DMS53 treated with DMSO at 0.1 percent for 48 hours (cell line): Measurements from ENCODE around the gene ANGPT4.
"Not testable (repeated sequence)": the region's sequence is repeated elsewhere in the genome, so short reads cannot be mapped to it uniquely, and the experiment has no call there.

Experiments used
- DNase-seq: peaks from one replicate; lab custom pipeline; 2025; ENCODE audit not compliant: unreplicated experiment; lab: John Stamatoyannopoulos, UW

The ANGPT4 gene

DNA sequence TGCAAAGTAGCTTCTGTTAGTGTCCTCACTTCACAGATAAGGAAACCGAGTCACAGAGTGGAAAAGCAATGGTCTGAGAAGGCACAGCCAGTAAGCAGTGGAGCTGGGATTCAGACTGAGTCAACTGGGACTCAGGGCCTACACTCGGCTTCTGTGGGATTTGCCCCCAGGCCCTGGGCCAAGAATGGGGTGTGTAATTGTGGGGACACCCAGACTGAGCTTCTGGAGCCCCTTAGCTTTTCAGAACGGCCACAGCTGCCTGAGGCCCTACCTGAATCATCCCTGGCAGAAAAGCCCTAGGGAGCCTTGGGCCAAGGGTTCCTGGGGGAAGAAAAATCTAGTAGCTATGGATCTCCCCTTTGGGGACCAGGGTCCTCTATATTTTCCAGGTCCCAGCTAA lies 6.5 kb downstream of the ANGPT4 start:
- no peak for DNase-seq

DNA sequence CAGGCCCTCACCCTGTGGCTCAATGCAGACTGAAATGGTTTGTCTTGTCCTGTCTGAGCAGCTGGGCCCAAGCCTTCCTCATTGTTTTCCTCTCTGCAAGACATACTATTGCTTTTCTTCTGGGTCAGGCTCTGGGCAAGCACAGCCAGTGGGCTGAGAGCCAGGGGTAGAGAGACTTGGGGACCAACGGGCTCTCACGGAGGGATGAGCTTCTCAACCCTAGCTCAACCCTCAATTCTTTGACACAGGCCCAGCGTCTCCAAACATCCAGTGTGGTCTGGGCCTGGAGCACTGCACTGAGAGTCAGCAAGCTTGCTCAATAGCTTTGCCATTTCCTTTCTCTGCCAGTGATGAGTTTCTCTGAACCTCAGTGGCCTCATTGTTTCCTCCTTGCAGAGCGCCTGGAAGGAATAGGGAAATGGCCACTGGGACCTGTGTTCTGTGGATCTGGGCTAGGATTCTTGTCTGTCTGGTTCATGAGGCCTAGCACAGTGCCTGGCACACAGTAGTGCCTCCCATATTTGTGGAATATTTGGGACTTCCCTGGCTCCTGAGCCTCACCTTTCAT lies 9.3 kb downstream of the ANGPT4 start:
- DNase-seq = no peak

DNA sequence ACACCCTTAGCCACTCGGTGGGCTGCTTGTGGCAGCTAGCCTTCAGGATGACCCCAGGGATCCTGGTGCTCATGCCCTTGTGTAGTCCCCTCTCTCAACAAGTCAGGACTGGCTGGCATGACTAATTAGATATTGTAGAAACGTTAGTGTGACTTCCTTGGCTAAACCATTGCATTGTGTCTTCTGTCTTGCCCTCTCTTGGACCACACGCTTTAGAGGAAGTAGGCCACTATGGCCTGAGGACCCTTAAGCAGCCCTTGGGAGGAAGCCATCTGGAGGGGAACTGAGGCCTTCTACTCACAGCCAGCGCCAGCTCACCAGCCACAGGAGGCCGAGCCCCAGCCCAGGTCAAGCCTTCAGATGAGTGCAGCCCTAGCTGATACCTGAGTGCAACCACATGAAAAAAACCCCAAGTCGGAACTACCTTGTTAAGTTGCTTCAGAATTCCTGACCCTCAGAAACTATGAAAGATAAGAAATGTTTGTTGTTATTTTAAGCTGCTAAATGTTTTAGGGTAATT lies 10.1 kb downstream of the ANGPT4 start:
- DNase-seq = no peak

DNA sequence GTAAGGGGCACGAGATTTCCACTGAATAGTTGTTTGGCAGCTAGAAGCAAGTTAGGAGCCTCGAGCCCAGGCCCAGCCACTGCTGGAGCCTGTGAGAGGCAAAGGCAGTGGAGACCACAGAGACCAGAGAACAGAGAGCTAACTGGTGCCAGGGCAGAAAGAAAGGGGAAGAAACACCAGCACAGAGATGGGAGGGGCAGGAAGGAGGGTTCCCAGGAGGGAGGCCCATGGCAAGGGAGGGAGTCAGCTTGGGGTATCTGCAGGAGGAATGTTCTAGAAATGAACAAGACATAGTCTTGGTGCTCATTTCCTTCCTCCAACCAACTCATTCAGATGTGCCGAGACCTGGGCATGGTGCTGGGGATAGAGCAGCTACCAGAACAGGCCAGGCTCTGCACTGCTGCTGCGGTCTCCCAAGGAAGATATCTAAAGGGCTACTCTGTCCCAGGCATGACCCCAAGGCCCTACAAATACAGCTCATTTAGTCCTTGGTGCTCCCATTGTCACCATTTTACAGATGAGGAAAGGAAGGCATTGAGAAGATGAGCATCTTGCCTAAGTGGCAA lies 10.7 kb downstream of the ANGPT4 start:
- DNase-seq = no peak

DNA sequence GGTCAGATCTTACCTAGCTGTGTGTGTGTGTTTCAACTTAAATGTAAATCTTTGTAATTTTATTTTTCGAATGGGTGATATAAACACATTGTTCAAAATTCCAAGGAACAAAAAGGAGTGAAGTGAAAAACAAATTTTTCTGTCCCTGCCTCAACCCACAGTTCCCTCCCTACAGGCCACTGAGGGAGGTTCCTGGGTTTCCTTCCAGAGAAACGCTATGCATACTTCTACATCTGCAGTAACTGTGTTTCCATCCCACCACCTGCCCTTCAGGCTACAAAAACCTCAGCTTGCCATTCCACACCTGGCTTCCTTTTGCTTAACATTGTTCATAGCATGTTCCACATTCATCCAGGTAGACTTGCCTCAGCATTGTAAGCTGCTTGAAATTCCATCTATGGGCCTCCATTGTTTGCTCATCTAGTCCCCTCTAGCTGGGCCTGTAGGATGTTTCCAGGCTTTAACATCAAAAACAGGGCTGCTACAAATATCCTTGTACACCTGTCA lies 12.0 kb downstream of the ANGPT4 start:
- no peak for DNase-seq

DNA sequence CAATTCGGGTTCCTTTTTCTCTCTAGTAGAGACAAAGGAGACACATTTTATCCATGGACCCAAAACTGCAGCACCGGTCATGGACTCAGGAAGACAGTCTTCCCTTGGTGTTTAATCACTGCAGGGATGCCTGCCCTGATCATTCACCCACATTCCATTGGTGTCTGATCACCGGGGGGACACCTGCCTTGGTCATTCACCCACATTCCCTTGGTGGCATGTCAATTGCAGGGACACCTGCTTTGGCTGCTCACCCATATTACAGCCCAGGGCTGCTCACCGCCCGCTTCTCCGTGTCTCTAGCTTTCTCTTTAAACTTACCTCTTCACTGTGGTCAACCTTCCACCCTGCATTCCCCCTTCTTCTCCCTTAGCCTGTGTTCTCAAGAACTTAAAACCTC lies 18.7 kb downstream of the ANGPT4 start:
- DNase-seq = not testable (repeated sequence)

DNA sequence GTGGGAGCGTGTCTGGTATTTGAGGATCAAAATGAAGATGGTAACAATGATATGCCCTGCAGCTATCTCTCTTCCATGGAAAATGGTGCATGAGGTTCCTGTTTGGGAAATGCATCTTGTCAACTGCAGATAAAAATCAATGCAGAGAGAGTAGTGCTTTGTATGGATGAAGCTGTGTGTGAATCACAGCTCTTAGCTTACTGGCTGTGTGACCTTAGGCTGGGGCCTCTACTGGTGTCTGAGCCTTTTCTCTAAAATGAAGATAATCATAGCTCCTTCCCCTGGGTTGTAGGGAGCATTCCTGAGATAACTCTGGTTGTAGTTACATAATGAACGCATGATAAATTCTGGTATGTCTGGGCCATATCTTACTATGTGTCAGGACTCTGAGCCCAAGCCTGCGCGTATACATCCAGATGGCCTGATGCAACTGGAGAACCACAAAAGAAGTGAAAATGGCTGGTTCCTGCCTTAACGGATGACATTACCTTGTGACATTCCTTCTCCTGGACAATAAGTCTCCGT lies 19.6 kb downstream of the ANGPT4 start:
- no peak for DNase-seq

DNA sequence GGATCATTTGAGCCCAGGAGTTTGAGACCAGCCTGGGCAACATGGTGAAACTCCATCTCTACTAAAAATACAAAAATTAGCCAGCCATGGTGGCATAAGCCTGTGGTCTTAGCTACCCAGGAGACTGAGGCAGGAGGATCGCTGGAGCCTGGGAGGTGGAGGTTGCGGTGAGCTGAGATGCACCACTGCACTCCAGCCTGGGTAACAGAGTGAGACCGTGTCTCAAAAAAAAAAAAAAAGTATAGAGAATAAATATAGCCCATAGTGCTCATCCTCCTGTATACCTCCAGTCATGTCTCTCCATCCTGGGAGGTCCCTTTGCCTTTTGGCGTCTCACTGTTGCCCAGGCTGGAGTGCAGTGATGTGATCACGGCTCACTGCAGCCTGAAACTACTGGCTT lies 23.8 kb downstream of the ANGPT4 start:
- not testable (repeated sequence) for DNase-seq

DNA sequence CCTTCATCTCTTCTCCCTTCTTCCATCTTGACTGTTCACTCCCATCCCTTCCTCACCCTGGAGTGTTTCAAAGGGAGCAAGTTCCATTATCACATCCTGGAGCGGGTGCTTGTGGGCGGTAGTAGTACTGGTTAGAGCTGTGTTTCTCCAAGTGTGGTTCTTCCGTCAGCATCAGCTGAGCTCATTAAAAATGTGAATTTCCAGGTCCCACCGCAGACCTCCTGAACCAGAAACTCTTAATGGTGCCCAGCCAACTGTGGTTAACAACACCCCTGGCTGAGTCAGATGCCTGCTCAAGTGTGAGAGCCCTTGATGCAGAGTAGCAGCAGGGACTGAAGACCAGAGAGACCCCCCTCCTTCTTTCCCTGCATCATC lies 24.4 kb downstream of the ANGPT4 start:
- no peak for DNase-seq

DNA sequence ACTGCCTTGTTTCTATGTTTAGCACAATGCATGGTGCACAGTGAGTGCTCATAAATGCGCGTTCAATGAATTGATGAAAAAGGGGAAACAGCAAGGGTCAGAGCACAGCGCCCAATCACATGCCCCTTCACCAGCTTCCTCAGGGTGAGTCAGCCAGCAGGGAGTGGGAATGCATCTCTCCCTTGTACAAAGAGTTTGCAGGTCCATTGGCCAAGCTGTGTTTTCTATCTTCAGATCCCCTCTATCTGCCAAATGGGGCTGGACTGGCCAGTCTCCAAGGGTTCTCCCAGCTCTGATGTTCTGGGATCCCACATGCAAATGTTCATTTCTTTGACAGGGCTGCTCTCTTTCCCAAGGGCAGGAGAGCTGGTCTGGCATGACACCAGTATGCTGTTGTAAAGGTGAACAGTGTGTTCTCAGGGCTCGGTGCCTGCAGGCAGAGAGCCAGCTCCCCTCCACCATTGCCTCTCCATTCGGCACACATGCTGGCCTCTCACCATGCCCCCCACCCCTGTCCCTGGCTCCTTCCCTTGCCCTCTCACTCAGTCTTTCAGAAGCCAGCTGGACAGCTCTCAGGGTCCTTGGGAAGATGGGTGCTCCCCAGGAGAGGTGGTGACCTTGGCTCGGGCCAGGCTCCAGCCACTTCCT lies 25.0 kb downstream of the ANGPT4 start:
- DNase-seq = no peak

DNA sequence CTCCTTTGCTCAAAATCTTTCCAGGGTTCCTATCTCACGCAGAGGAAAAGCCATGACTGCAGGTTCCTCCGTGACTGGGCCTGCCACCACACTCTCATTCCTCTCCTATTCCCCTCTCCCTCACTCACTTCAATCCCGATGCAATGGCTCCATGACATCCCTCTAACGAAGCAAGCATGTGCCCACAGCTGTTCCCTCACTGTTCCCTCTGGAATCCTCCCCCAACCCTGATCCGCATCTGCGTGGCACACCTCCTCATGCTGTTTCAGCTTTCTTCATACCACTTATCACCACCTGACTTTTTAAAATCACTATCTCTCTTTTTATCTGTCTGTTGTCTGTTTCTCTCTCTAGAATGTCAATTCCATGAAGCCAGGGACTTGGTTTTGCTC lies 25.5 kb downstream of the ANGPT4 start:
- no peak for DNase-seq

DNA sequence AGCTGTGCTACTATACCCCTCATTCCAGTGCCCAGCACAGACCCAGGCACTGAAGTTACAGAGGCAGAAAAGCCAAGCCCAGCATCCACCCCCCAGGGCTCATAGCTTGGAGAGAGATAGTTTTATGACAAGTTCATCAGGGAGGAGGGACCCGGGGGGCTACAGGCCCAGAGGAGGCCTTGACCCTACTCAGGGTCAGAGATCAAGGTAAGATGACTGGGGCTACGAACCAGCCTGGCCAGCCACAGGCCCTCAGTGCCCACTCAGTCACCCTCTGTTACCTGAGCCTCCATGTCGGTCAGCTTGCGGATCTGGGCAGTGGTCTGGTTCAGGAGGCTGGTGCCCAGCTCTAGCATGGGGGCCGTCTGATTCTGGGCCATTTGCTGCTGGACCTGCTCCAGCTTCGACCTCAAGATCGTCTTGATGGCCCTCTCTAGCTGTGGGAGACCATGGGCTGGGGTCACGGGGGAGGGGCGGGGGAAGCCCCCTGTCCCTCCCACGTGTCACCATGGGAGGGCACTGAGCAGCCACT lies 26.1 kb downstream of the ANGPT4 start:
- DNase-seq = no peak

DNA sequence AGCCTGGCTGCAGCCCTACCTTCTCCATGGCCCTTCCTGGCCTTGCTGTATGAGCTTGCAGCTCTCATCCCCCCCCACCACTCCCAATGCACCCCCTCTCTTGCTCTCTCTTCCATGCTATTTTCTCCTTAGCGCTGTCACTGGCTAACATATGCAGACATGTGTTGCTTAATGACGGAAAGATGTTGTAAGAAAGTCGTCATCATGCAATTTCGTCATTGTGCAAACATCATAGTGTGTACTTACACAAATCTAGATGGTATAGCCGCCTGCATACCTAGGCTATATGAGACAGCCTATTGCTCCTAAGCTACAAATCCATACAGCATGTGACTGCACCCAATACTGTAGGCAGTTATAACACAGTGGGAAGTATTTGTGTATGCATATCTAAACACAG lies 27.0 kb downstream of the ANGPT4 start:
- no peak for DNase-seq

DNA sequence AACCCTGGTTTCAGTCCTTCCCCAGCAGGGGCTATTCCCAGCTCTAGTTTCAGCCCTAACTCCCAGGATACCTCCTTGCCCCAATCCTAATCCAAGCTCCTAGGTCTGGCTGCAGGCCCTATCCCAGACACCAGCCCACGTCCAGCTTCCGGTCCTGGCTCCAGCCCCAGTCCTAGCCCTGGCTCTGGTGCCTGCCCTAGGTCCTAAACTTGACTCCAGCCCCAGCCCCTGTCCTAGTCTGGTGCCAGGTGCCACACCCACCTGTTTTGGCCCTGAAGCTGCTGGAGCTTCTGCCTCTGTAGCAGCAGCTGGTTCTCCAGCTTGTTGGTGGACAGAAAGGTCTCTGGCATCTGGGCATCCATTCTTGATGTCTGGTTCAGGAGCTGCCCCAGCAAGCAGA lies 28.1 kb downstream of the ANGPT4 start:
- DNase-seq = no peak

DNA sequence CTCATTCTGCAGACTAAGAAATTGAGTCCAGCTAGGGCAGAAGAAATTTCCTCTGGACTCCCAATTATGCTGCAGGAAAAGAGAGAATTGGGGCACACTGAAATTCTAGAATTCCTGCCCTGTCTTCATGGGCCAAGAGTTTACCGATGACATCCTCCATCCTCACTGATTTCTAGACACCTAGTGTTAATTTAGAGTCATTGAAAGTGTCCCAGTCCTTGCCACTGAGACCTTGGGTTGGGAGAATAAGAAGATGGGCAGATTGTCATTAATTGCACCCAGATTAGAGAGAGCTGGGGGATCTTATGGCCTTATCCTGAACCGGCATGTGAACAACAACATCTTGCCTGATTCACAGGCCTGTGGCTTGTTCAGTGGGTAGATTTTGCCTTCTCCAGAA lies 29.0 kb downstream of the ANGPT4 start:
- DNase-seq = no peak

DNA sequence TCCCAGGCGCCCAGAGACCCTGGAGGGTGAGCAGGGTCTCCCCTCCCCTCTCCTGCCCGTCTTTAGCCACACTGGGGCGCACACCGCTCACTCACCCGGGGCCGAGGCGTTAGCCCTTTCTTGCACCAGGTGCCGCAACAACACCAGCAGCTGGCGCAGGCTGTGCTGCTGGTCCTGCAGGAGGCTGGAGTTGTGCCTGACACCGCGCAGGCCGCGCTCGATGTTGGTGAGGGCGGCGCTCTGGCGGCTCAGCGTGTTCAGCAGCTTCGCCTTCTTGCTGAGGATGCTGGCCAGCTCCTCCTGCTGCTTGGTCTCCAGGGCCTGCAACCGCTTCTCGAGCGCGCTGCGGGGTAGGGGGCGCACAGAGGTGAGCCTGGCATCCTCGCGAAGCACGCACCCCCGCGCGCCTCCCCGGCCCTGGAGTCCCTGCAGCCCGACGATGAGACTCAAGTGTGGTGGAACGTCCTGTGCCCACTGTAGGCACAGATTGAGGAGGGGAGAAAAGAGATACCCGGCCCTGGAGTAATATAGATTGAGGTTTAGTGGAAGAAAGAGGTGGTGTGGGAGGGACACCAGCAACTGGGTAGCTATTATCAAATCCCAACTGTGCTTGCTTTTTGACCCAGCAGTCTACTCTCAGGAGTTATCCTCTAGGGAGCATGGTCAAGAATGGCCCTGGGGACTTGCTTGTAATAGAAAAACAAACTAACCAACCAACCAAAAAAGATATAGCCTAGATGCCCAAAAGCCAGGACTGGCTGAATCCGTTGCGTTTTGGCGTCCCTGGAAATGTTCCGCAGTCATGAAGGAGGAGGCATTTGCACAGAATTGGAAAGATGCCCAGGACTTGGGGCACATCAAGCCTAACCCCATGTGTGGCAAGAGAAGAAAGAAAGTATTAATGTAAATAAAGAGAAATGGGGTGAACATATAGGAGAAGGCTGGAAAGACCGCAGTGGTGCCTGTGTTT lies 30.9 kb downstream of the ANGPT4 start:
- DNase-seq = no peak

DNA sequence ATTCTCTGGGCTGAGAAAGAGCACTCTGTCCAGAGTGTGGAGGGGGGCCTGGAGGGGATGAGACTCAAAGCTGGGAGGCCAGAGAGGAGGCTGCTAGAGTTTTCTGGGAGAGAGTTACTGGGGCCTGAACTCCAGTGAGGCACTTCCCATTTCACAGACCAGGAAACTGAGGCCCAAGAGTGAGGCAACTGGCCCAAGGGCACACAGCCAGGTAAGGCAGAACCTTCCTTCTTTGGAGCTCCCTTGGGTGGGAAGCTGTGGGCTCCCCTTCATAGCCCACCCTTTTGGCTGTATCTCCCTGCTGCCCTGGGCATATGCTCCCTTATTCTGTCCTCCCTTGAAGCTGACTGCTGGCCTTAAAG lies 34.4 kb downstream of the ANGPT4 start:
- DNase-seq = no peak

DNA sequence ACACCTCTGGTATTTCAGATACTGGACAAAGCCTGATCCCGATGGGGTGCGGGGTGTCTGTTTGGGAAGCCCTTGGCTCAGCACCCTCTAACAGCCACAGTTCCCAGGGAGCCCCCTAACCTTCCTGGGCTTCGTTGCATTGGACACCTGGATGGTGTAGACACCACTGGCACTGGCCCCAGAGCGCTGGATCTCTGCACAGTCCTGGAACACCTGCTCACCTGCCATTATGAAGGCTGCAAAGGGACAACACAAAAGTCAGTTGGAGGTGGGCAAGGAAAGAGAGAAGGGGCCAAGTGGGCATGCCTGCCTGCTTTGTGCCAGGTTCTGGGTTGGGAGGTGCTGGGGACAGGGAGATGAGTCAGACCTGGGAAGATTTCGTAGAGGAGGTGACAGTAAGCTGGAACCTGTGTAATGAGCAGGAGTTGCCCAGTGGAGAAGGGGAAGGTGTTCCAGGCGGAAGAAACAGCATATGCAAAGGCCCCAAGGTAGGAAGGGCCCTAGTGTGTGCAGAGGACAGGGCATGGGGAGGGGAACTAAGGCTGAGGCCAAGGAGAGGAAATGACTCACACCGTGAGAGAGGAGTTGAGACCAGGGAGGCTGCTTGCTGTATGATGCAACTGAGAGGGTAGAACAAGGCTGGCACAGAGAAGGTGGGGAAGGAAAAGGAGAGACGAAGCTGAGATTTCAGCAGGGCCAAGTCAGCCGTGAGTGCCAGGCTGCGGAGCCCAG lies 34.9 kb downstream of the ANGPT4 start:
- DNase-seq = no peak

DNA sequence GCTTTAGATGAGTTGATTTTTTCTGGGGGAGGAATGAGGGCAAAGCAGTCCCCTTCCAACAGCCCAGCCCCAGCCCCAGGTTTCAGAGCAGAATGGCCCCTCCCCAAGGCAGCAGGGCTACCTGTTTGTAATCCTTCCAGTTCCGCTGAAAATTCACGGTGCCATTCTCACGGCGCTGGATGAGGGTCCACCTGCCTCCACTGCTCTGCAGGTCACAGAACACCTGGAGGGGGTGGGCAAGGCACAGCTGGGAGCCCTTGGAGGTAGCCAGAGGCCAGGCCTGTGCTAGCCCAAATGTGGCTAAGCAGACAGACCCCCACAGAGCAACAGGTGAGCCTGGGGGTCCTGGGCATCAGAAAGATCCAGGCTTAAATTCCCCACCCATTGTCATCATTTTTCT lies 36.5 kb downstream of the ANGPT4 start:
- no peak for DNase-seq
